Fibroblast of the aortic adventitia (primary cell): ENCODE measurements around the gene ANKRD11. TPM values are rescaled to one million over a fixed set of nuclear protein-coding genes. Genes with fewer than 3 reads are reported as not detected.
"Not testable (repeated sequence)": the region's sequence is repeated elsewhere in the genome, so short reads cannot be mapped to it uniquely, and the experiment has no call there.

Experiments
- DNase-seq: peaks from one replicate; pipeline ENCODE4 v3.0.0-alpha.2; 2010; ENCODE audit warnings: low read depth
- H3K4me3 ChIP-seq: 2 replicates; pipeline ENCODE4 v1.5.1; 2011; ENCODE audit warnings: low read depth, mild to moderate bottlenecking, control low read depth, low read length, moderate library complexity
- CTCF ChIP-seq: IDR thresholded peaks from 2 replicates; pipeline ENCODE4 v1.5.1; 2011; ENCODE audit warnings: mild to moderate bottlenecking, low read length, control low read depth, inconsistent platforms; ENCODE audit not compliant: insufficient read depth
- total RNA-seq: library from RNA; depleted of rRNA; stranded (reverse); fragments of >200 nt; gene quantifications from 2 replicates; pipeline ENCODE4 v1.2.3, GENCODE V29; 2012; ENCODE audit warnings: low replicate concordance

The ANKRD11 gene
- total RNA-seq, 1 donor, result 78.9 TPM

GRCh38 chr16:89422905-89423630, 67.3 kb downstream of the ANKRD11 start:
- peak; percentile 33 for DNase-seq
- no peak for TF ChIP-seq CTCF
- no peak overlapping the region for H3K4me3 ChIP-seq

- no peak overlapping the region for H3K4me3 ChIP-seq
- peak; percentile 67 for DNase-seq
- no peak for TF ChIP-seq CTCF
Observed at GRCh38 chr16:89422527-89422904, 67.8 kb downstream of the ANKRD11 start.

GRCh38 chr16:89421300-89421699, 69.1 kb downstream of the ANKRD11 start:
- not testable (repeated sequence) for H3K4me3 ChIP-seq, DNase-seq

GRCh38 chr16:89420204-89420603, 70.2 kb downstream of the ANKRD11 start:
- no peak overlapping the region for H3K4me3 ChIP-seq
- no peak for DNase-seq
- TF ChIP-seq CTCF, result no peak

GRCh38 chr16:89418352-89418751, 72.0 kb downstream of the ANKRD11 start:
- H3K4me3 ChIP-seq, result no peak overlapping the region
- no peak for DNase-seq
- no peak for TF ChIP-seq CTCF

- DNase-seq, result no peak
- no peak overlapping the region for H3K4me3 ChIP-seq
- TF ChIP-seq CTCF, result no peak
Observed at GRCh38 chr16:89417352-89417751, 73.0 kb downstream of the ANKRD11 start.

GRCh38 chr16:89413811-89414585, 76.4 kb downstream of the ANKRD11 start:
- no peak for TF ChIP-seq CTCF
- H3K4me3 ChIP-seq, result no peak overlapping the region
- DNase-seq, result no peak
